SU-DHL-6 (cell line): ENCODE measurements around the gene FAM187B.

ENCODE experiments used
- EZH2phosphoT487 ChIP-seq: fragments of 200-600 bp; sonication (generic), shearing (Covaris generic); conservative IDR thresholded peaks from 2 replicates; pipeline ENCODE4 v1.6.1; 2018; ENCODE audit warnings: mild to moderate bottlenecking, antibody characterized with exemption, low read length, moderate library complexity, mixed read lengths
- TF ChIP-seq, protein P1 (sequence below): fragments of 200-600 bp; sonication (generic); IDR thresholded peaks from one replicate; pipeline ENCODE4 v1.5.1; 2017; ENCODE audit warnings: antibody characterized with exemption, mild to moderate bottlenecking, low read length, moderate library complexity; ENCODE audit not compliant: insufficient read depth, poor library complexity, severe bottlenecking

DNA sequence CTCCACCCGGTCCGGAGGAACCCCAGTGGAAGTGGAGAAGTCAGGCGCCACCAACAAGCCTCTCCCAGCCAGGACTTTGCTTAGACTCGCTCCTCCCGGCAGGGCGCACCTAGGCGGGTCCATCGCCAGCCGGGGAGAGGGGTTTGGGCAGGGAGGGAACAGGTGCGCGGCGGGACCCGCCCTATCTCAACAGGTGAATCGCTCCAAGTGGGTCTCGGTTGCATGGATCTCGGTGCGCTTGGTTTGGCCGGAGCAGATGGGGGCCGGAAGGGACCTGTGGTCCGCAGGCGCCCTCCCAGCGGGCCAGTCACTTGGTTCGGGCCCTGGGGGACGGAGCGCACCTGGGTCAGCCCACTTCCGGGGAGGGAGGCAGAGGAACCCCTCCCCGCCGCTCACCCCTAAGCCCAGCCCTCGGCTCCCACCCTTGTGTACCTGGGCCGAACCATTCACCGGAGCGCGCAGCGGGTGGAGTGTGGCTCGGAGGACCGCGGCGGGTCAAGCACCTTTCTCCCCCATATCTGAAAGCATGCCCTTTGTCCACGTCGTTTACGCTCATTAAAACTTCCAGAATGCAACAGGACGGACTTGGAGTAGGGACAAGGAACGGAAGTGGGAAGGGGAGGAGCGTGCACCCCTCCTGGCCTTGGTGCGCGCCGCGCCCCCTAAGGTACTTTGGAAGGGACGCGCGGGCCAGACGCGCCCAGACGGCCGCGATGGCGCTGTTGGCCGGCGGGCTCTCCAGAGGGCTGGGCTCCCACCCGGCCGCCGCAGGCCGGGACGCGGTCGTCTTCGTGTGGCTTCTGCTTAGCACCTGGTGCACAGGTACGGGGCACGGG, 20.0 kb upstream of the FAM187B start, which contains the start of gene LSR:
- TF ChIP-seq, protein P1, sequence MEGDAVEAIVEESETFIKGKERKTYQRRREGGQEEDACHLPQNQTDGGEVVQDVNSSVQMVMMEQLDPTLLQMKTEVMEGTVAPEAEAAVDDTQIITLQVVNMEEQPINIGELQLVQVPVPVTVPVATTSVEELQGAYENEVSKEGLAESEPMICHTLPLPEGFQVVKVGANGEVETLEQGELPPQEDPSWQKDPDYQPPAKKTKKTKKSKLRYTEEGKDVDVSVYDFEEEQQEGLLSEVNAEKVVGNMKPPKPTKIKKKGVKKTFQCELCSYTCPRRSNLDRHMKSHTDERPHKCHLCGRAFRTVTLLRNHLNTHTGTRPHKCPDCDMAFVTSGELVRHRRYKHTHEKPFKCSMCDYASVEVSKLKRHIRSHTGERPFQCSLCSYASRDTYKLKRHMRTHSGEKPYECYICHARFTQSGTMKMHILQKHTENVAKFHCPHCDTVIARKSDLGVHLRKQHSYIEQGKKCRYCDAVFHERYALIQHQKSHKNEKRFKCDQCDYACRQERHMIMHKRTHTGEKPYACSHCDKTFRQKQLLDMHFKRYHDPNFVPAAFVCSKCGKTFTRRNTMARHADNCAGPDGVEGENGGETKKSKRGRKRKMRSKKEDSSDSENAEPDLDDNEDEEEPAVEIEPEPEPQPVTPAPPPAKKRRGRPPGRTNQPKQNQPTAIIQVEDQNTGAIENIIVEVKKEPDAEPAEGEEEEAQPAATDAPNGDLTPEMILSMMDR: no peak
- no peak for TF ChIP-seq EZH2phosphoT487
